GM19372 (cell line): Measurements from ENCODE around the gene MGAT3.
"Not testable (repeated sequence)": the region's sequence is repeated elsewhere in the genome, so short reads cannot be mapped to it uniquely, and the experiment has no call there.

Source experiments
- ATAC-seq: cut with Tn5 transposase; IDR thresholded peaks from one replicate; pipeline ENCODE4 v1.9.1; 2021; ENCODE audit warnings: mild to moderate bottlenecking, low read depth, moderate library complexity; ENCODE audit not compliant: unreplicated experiment

The MGAT3 gene

DNA sequence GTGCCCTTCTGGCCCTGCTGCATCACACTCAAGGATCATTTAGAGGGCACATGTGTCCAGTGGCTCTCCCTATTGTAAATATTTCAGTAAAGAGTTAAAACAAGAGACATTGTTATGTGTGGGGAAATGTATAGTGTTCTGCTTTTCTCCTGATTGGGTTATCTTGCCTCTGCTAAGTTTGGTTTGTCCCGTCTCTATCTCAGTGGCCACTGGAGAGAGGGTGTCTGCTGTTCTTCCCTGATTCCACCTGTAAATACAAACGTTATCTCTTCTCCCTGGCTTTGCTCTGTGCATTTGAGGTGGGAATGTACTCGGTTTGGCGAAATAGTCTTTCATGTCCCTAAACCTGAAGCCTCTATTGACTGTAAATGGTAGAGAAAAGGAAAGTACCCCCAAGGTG lies 51.6 kb downstream of the MGAT3 start:
- ATAC-seq, result no peak

DNA sequence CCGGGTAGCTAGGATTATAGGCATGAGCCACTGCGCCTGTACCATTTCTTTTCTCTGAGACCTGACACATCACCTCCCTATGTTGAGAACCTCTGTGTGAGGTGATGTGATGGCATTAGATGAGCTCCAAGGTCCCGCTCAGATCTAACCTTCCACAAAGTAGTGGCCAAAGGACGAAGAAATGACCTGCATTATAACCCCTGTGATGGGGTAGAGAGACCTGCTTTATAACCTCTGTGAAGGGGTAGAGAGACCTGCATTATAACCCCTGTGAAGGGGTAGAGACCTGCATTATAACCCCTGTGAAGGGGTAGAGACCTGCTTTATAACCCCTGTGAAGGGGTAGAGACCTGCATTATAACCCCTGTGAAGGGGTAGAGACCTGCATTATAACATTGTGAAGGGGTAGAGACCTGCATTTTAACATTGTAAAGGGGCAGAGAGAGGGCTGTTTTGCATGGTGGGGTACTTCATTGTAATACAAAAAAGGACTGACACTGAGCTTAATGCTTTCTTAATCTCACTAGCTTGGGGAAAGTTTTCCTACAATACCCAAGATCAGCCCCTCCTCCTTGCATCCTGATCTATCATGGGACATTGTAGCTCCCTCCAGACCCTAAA lies 53.8 kb downstream of the MGAT3 start:
- no peak for ATAC-seq

DNA sequence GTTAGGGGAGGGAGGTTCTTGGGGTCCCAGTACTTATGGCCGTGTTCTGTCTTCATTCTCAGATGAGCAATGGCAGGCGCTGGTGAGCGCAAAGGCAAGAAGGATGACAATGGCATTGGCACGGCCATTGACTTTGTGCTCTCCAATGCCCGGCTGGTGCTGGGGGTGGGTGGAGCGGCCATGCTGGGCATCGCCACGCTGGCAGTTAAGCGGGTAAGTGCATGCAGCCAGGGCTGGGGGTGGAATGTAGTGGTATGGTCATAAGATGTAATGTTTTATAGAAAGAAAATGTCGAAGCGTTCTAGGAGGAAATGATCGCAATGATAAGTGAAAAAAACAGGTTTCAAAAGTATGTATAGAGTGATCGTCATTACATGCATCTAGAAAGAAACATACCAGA lies 54.4 kb downstream of the MGAT3 start:
- no peak for ATAC-seq

DNA sequence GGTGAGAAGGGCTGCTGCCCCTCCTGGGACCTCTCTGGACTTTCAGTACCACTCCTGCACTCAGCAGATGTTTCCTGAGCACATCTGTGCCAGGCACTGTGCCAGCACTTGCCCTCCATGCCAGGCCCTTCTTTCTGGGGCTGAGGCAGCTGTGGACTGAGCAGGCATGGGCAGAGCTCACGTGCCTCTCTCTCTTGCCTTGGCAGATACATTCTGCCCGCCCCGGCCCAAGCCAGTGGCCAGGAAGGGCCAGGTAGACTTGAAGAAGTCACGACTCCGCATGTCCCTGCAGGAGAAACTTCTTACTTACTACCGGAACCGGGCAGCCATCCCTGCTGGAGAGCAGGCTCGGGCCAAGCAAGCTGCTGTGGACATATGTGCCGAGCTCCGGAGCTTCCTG lies 55.2 kb downstream of the MGAT3 start:
- ATAC-seq, result no peak

DNA sequence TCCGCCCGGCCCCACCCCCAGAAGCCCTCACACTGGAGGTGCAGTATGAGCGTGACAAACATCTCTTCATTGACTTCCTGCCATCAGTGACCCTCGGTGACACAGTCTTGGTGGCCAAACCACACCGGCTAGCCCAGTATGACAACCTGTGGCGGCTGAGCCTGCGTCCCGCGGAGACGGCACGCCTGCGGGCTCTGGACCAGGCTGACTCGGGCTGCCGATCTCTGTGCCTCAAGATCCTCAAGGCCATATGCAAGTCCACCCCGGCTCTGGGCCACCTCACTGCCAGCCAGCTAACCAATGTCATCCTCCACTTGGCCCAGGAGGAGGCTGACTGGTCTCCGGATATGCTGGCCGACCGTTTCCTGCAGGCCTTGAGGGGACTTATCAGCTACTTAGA lies 57.0 kb downstream of the MGAT3 start:
- no peak for ATAC-seq

DNA sequence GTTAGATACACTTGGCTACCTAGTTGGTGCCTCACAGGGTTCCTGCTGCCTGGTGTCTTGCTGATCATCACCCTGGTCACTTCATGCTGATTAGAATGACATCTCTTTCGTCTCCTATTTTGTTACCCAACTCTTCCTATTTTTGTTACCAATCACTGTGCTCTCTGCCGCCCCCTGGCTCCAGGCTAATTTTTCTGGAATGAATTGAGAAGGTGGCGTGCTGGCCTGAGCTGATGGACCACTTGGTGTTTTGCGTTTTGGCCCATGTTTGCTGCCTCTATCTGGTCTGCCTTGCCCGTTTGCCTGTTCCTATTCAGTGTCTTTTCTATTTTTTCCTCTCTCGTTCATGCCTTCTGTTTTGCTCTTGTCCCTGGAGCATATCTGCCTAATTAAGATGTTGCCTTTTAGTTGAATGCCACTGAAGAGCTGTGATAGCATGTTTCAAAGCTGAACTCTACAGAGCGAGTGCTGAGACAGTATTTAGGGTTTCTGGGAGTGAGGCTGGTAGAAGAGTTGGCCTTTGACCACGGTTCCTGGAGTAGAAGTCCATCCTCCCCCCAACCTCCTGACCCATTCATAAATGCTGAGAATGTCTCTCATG lies 57.7 kb downstream of the MGAT3 start:
- ATAC-seq, result no peak

DNA sequence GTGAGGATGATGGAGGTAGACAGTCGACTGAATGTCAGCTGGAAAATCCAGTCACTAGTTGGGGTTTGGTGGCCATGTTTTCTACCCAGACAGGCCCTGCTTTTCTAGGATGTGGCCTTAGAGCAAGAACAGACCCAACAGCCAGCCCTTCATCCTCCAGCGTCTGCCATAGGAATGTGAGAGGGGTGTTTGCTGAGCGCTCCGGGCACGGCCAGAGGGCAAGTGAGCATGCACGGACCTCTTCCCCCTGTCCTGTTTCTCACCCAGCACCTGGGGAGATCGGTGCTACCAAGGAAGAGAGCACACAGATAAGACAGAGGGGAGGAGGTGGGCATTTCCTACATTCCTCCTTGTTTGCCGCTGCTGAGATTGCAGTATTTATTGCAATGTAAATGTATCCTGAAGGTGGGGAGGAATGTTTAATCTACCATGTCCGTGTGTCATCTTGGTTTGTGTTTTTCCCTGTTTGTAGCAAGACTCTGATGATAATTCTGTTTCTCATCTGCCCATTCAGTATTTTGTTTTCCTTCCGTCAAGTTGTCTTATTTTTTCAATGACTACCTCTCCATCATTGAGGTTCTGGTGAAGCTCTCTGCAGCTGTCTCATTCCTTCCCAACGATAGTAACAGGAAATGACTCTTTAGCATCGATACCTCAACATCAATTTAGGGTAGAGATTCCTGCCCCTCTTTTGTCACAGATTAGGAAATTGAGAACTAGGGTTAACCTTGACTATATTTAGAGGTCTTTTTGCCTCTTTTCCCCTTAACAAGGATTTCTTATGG lies 58.6 kb downstream of the MGAT3 start:
- ATAC-seq, result no peak

DNA sequence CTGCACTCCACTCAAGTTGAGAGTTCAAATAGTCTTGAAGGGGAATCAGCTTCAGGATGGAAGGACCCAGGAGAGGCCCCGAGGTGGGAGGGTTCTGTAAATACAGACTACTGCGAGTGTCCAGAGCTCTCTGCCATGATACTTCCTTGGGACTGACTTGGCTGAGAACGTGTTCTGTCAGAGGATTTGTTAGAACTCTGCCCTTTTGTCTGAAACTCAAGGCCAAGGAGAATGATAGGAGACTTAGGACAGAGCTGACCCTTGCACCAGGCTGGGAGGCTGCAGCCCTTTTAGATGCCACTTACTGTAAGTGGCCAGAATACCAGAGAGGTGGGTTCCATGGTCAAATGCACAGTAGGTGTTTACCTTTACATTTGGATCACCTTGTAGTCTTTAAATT lies 60.7 kb downstream of the MGAT3 start:
- no peak for ATAC-seq

DNA sequence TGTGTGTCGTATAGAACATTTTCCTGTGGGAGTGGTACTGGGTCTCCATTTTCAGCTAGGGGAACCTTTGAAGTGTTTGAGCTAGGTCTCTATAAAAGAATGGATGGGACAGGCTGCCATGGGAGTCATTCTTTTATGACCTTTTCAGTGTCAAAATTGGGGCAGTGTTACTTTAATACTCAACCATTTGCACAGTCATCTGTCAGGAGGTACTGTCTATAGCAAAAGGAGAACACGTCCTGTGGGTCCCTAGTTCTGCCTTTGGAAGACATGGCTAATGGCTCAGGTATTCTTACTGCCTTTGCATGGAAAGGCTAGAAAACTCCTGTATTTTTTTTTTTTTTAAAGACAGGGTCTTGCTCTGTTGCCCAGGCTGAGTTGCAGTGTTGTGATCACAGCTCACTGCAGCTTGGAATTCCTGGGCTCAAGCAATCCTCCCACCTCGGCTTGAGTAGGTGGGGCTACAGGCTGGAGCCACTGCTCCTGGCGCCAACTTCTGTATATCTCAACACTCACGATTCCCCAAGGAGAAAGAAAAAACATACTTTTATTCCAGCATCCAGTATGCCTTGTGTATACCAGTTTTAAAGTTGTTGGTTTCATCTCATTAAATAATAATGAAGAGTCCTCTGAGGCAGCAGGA lies 61.5 kb downstream of the MGAT3 start:
- no peak for ATAC-seq

DNA sequence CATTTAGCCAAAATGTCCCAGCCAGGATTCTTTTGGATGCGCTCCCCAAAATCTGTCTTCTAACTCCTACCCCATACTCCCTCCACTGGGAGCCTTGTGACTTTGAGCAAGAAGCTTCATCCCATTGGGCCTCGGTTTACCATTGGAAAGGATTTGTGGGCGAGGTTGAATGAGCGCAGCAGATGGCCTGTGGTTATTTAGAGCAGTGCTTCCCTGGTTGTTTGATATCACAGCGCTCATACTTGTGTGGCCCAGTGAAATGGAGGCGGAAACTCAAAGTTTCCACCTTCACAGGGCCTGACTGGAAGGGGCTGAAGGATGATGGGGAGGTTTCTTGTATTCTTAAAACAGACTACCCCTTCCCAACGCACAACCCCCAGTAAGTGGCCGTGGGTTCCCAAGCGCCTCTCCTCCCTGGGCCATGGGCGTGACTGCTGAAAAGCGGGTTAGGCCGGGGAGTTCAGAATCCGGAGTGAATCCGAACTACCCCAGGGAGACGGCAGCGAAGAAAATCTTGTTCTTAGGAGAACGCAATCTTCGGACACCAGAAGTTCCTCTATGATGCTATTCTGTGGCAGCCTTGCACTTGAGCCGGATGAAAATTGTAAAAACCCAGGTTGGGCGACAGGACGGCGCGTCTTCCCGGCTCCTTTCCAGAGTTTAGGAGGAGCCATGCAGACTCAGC lies 62.3 kb downstream of the MGAT3 start:
- no peak for ATAC-seq

DNA sequence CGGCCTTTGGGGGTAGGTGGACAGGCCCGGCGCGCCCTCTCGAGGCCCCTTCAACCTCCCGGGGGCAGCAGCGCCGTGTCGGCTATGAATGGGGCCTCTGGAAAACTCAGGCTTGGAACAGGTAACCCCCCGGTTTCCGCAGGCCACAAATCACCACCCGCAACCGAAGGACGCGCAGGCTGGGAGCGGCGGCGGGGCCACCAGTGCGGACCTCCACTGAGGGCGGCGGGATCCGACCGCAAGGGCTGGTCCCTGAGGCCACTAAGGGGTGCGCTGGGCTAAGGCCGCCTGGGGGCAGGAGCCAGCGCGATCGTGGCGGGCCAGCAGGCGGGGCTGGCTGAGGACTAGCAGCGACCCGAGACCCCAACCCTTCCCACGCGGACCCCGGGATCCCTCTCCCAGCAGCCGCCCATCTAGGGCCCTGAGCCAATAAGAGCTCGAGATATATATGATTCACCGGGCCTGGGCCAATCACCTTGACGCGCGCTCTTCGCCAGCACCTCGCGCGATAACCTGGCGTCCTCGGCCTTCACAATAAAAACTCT lies 62.9 kb downstream of the MGAT3 start:
- ATAC-seq, result peak; percentile 59

DNA sequence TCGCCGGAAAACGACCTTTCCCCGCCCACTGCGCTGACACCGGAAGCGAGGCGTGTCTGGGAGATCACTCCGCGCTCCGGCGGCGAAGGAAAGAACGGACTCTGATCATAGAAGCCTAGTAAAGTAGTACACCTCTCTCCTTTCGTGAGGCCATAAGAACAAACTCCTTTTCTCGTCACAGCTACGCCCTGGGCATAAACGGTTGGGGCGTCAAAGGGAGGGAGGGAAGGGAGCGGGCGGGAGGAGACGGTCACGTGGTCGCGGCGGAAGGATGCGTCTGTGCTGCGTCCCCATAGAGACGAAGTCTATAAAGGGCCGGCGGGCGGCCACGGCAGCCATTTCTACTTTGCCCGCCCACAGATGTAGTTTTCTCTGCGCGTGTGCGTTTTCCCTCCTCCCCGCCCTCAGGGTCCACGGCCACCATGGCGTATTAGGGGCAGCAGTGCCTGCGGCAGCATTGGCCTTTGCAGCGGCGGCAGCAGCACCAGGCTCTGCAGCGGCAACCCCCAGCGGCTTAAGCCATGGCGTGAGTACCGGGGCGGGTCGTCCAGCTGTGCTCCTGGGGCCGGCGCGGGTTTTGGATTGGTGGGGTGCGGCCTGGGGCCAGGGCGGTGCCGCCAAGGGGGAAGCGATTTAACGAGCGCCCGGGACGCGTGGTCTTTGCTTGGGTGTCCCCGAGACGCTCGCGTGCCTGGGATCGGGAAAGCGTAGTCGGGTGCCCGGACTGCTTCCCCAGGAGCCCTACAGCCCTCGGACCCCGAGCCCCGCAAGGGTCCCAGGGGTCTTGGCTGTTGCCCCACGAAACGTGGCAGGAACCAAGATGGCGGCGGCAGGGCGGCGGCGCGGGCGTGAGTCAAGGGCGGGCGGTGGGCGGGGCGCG lies 63.7 kb downstream of the MGAT3 start, which contains the start of gene ATF4:
ATF4 (plus strand) TSS at position 337 of the 880 bp plus-strand sequence. CDS start 884 bp downstream, outside the sequence.
- ATAC-seq, result peak; percentile 52

DNA sequence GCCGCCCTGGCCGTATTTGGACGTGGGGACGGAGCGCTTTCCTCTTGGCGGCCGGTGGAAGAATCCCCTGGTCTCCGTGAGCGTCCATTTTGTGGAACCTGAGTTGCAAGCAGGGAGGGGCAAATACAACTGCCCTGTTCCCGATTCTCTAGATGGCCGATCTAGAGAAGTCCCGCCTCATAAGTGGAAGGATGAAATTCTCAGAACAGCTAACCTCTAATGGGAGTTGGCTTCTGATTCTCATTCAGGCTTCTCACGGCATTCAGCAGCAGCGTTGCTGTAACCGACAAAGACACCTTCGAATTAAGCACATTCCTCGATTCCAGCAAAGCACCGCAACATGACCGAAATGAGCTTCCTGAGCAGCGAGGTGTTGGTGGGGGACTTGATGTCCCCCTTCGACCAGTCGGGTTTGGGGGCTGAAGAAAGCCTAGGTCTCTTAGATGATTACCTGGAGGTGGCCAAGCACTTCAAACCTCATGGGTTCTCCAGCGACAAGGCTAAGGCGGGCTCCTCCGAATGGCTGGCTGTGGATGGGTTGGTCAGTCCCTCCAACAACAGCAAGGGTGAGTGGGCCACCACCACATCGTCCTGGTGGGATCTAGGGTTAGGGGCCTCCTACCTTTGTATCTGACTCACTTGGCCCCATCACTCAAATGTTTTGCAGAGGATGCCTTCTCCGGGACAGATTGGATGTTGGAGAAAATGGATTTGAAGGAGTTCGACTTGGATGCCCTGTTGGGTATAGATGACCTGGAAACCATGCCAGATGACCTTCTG lies 64.5 kb downstream of the MGAT3 start:
- not testable (repeated sequence) for ATAC-seq

DNA sequence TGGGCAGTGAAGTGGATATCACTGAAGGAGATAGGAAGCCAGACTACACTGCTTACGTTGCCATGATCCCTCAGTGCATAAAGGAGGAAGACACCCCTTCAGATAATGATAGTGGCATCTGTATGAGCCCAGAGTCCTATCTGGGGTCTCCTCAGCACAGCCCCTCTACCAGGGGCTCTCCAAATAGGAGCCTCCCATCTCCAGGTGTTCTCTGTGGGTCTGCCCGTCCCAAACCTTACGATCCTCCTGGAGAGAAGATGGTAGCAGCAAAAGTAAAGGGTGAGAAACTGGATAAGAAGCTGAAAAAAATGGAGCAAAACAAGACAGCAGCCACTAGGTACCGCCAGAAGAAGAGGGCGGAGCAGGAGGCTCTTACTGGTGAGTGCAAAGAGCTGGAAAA lies 65.3 kb downstream of the MGAT3 start:
- not testable (repeated sequence) for ATAC-seq

DNA sequence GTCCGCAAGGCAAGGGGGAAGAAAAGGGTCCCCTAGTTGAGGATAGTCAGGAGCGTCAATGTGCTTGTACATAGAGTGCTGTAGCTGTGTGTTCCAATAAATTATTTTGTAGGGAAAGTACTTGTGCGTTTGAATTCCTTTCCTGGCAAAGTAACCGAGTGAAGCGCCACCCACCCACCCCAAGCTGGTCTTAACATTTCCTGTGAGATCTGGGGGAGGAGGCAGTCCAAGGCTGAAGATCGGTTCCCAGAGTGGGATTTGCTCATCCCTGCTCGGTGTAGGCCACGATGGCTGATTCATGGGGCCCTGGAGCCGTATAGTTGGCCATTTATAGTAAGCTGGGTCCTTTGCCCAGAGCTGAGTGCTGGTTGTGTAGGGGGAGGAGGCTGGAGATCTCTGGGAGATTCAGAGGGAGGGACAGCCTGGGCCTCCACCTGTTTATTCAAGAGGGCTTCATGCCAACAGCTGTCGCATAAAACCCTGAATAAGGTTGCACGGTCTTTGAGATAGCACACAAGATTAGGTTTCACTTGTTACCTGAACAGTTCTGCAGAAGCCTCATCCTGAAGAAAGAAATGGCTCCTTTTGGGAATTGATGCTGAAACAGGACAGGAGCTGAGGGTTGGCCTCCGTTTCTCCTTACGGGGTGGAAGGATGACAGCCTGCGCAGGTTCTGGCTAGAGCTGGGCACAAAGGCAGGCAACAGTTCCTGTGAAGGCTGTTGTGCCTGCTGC lies 65.9 kb downstream of the MGAT3 start:
- no peak for ATAC-seq

DNA sequence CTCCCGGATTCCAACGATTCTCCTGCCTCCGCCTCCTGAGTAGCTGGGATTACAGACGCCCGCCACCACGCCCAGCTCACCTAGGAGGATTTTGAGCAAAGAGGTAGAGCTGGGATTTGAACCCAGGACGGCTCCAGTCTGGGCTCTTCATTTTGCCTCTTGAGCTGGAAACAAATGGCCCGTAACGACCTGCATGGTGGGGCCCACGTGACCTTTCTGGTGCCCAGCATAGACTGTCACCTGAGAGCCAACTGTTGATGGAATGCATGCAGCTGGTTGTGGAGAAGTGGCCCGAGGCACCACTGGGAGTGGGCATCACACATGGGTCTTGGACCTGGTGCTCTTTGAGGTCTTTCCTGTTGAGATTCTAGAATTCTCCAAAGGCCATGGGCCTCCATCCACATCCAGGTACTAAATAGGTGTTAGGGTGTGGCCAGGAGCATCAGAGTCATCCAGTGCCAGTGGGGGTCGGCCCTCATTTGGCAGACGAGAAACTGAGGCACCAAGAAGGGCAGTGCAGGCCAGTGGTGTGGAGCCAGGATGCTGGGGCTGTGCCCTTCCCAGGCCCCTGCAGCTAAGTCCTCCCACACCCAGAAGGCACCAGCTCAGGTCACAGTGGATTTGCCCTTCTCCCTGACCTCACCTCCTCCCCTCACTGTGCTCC lies 67.4 kb downstream of the MGAT3 start:
- ATAC-seq, result no peak
